Measurements from ENCODE around the gene STK4.

GRCh38 chr20:45111285-45111684 lies 145.0 kb downstream of the STK4 start:
- TF ChIP-seq EZH2 (IDR thresholded peaks at IDR 0.05; ENCODE audit: low read depth) = no peak
- TF ChIP-seq CTCF (conservative IDR thresholded peaks at IDR 0.05) = no peak
